Stimulated activated CD8-positive, alpha-beta memory T cell treated with anti-CD3 and anti-CD28 coated beads, Interleukin-7, amount 100 ng/mL, for 4 hours (primary cell): Measurements from ENCODE around the gene RREB1.

Source experiments
- DNase-seq, 2 donors: peaks; one replicate each; pipeline ENCODE4 v3.0.0-alpha.2; 2020; ENCODE audit warnings: low read depth in 2 of 2

The RREB1 gene

DNA sequence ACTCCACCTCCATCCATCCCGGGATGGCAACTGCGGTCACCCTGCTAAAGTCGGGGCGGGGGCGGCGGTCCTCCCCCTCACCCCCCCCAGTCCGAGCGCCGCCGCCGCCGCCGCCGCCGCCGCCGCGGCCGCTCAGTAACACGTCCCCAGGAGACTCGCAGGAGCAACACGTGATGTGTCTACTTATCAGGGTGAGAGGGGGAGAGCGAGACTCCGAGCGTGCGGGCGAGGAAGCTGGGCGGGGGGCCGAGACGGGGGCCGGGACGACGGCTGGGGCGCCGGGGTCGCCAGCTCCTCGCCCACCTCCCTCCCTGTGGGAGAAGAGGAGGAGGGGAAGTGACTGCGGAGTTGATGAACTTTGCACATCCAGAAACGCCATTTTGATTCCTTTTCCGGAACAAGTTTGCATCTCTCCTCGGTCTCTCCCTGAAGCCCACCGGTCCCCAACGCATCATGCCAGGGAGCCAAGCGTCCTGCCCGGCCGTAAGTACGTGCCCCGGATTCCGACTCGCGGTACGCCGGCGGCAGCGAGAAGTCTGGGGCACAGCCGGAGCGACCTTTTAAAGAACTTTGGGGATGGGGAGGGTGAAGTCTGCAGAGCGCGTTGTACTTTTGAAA is at the start of gene RREB1:
Gene RREB1 (plus strand): TSS at position 384 of the 618 bp plus-strand sequence. CDS start 73,951 bp downstream, outside the sequence.
- peak; percentile 43 to 66 for DNase-seq

DNA sequence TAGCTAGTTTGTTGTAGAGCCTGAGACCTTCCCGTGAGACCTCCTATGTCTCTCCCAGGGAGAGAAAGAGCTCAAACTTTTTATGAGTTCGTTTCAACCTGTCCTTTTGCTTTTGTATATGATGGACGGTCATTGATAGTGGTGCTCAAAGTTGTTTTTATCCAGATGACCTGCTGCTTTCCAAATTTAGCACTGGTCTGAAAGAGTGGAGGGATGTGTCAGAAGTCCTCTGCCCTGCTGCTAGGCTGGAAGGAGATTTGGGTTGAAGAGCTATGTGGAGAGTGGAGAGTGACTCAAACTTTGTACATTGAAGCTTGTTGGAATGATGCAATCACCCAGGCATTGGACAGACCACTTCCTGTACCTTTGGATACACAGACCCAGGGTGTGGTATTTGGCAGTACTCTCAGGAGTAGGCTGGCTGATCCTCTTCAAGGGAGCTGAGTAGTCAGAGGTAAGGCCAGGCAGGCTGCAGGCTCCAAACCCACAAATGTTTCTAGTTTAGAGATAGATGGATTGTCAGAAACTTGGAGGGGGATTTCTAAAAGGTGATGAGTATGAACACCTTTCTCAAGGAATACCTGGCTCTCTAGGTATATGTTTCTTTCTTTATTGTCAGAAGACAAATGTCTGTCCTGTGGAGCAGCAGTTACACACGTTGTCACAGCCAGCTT is 49.4 kb upstream of the RREB1 start:
- DNase-seq, result no peak

DNA sequence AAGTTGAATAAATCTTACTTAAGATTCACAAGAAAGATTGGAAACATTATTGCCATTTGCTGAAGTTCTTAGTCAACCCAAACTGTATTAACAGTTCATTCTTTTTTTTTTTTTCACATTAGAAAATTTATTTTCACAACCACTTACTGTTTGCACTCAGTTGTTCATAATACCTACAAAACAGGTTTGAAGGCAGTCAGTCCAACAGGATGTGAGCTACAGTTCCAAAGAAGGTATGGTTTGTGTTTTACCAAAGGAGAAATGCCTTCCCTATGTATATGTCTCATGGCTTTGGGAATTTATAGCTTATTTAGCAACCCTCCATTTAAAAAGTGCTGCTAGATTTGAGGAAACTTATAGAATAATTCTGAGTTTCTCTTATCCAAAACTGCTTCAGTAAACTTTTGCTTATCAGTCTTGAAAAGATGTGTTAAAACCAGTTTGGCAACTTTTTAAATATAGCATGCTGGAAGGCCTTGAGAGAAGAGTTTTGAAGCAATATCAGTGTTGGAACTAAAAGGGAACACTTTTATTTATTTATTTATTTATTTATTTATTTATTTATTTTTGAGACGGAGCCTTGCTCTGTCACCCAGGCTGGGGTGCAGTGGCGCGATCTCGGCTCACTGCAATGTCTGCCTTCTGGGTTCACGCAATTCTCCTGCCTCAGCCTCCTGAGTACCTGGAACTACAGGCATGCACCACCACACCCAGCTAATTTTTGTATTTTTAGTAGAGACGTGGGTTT is 46.8 kb upstream of the RREB1 start:
- no peak for DNase-seq

DNA sequence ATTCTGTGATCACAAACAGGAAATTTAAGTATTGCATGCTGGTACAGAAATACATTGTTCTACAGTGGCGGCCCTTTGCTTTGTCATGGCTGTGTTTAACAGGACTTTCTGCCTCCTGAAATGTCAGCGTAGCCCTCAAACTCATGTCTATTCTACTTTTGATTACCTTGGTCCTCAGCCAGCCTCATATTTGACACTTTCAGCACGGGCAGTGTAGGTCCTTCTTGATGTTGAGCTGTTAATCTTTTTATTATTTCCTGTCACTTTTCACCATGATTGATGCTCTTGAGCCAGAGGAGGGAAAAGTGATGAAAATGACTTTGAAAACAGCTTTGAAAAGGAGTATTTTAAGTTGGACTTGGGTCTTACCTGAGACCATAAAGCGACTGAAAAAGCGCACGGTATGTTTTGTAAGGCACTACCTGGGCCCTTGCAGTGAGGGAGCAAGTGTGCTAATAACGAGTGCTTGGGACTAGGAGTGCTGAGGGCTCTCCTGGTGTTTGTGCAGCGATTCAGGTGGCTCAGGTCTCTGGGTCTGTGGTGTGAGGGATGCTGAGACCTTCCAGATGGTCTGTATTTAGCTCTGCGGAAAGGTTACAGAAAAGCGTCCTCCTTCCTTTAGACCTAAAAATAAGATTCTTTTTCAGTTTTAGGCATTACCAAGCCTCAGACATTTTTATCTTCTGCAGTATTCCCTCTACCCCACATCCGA is 45.2 kb upstream of the RREB1 start:
- DNase-seq, result no peak

DNA sequence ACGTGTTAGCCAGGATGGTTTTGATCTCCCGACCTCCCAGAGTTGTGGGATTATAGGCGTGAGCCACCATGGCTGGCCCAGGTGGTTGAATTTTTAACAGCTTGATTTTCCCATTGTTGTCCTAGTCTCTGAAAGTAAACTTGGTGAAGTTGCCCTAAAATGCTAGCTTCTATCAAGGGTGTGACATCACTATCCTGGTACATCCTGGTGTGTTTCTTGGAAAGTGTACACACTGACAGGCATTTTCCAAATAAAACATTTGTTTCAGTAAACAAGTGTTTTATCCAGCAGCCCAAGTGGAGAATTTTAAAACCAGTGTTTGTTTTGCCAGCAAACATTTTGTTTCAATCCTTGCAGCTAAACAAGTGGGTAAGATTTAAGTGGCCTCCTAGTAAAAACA is 40.5 kb upstream of the RREB1 start:
- DNase-seq, result no peak

GRCh38 chr6:7071405-7071804 is 36.4 kb upstream of the RREB1 start:
- DNase-seq, result no peak

DNA sequence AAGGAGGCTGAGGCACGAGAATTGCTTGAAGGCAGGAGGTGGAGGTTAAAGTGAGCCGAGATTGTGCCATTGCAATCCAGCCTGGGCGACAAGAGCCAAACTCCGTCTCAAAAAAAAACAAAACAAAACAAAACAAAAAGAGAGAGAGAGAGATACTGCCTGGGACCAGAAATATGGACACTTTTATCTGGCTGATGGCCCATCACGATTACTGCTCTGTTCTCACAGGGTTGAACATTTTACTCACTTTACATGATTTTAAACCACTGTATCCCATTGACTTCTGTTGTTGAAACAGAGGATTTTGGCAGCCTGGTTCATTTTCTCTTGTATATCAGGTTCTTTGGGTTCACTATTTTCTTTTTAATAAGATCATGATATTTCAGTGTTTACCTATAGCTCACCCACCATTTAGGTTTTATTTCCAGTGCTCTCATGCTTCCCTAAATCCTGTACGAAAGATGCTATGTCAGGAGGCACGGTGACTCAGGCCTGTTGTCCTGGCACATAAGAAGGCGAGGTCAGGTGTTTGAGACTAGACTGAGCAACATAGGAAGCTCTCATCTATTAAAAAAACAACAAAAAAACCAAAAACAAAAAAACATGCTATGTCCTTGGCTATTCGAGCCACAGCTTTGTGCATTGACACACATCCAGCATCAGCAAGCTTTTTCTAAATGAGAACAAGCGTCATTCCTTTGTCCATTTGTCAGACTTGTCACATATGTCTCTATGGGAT is 34.5 kb upstream of the RREB1 start:
- no peak for DNase-seq

DNA sequence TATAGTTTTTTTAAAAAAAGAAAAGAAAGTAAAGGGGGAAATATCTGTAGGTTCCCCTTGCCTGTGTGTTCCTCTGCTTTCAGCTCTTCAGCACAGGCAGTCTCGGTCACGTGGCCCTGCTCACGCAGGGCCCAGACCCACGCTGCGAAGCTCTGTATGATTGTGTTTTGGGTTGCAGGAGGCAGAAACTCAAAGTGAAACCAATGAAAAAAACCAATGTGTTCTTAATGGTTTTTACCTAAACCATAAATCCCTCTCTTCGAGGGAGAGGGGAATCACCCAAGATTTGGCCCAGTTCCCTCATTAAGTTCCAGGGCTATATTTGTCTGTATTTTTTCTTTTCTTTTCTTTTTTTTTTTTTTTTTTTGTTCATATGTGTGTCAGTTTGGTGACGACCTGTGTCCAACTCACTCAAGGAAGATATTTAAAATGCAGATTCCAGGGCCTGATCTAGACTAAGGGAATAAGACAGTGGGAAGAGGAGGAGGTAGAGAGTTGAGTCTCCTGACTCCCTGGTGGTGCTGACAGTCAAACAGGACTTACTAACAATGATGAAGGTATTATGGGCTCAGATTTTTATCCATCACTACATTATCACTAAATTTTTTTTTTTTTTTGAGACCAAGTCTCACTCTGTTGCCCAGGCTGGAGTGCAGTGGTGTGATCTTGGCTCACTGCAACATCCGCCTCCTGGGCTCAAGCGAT is 33.8 kb upstream of the RREB1 start:
- DNase-seq, result peak; percentile 39 to 52

DNA sequence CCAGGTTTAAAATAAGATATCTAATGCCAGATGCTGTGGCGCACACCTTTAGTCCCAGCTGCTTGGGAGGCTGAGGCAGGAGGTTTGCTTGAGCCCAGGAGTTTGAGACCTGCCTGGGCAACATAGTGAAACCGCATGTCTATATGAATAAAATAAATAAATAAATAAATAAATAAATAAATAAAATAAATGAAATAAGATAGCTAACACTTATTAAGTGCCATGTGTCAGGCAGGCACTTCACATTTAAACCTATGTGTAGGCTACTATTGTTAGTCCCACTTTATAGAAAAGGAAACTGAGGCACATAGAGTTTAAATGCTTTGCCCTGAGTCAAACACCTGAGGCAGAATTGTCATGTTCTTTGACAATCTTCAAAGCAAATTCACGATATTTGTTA is 32.9 kb upstream of the RREB1 start:
- DNase-seq, result no peak

- no peak for DNase-seq
Observed at GRCh38 chr6:7075341-7076000, 32.3 kb upstream of the RREB1 start.

DNA sequence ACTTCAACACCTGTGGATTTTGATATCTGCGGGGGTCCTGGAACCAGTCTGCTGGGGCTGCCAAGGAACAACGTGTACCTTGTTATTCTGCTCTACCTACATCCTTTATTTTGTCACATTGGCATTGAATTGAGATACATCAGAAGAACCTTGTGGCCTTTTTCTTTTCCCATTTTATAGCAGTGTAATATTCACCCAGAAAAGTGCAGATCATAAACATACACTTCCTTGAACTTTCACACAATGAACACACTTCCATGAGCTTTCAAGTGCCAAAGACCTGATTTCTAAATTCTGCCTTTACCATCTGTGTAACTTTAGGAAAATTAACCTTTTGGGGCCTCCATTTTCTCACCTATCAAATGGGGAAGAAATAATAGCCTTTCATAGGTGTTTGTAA is 29.9 kb upstream of the RREB1 start:
- DNase-seq, result no peak

- no peak for DNase-seq
Observed at GRCh38 chr6:7078856-7079255, 28.9 kb upstream of the RREB1 start.

- DNase-seq, result no peak
Observed at GRCh38 chr6:7080311-7080710, 27.4 kb upstream of the RREB1 start.

- DNase-seq, result no peak
Observed at GRCh38 chr6:7085911-7086310, 21.9 kb upstream of the RREB1 start.

DNA sequence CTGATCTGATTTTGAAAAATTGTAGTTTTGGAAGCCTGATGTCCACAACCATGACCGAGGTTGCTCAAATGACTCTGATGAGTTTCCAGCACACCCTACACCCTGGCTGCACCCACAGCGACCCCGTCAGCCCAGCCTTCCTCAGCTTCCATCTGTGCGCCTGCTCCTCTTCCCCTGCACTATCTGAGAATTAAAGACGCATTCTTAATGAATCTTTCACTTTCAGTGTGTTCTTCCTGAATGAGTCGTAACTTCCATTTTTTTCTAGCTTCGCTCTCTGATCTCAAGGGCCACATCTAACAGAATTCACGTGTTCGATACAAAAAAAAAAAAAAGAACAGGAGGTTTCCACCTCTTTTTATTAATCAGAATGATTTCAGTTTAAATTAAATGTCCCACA is 21.3 kb upstream of the RREB1 start:
- peak; percentile 20 to 21 for DNase-seq

DNA sequence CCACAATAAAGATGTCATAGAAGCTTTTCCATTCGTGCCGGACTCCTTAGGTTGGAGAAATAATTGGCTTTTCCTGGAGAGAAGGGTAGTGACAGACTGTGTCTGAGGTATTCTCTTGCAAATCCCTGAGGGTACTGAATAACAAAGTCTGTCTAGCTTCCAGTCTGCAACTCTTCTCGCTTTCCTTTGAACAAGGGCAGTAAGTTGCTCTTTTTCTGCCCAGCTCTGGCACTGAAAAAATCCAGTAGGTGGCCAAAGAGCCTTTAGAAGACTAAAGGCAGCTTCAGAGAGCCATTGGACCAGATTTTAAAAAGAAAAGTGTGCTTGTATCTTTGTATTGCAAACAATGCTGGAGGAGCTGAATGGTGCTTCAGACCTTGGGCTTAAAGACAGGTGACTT is 20.7 kb upstream of the RREB1 start:
- no peak for DNase-seq

GRCh38 chr6:7087491-7087979 is 20.2 kb upstream of the RREB1 start:
- DNase-seq, result peak in 1 of 2 donors; percentile 12

GRCh38 chr6:7088076-7088742 is 19.6 kb upstream of the RREB1 start:
- no peak for DNase-seq

DNA sequence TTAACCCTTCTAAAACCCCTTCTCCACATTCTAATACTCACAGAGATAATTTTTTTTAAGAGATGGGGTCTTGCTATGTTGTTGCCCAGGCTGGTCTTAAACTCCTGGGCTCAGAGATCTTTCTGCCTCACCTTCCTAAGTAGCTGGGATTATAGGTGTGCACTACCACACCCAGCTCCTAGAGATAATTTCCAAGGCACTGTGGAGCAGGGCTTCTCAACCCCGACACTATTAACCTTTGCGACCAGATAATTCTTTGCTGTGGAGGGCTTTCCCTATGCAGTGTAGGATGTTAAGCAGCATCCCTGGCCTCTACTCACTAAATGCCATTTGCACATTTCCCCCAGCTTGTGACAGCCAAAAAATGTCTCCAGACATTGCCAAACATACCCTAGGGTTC is 8.8 kb upstream of the RREB1 start:
- DNase-seq, result no peak
